Measurements from ENCODE around the gene KLHDC1. TPM values are rescaled to one million over a fixed set of nuclear protein-coding genes. Genes with fewer than 3 reads are reported as not detected.
A peak's percentile ranks its signal among the peaks of the same experiment; 100 is the strongest.
"Not testable (repeated sequence)": the region's sequence is repeated elsewhere in the genome, so short reads cannot be mapped to it uniquely, and the experiment has no call there.

Gene KLHDC1
- total RNA-seq, 6 experiments from 2014 or later: 0.97 to 1.6 (median 1.2) TPM

DNA sequence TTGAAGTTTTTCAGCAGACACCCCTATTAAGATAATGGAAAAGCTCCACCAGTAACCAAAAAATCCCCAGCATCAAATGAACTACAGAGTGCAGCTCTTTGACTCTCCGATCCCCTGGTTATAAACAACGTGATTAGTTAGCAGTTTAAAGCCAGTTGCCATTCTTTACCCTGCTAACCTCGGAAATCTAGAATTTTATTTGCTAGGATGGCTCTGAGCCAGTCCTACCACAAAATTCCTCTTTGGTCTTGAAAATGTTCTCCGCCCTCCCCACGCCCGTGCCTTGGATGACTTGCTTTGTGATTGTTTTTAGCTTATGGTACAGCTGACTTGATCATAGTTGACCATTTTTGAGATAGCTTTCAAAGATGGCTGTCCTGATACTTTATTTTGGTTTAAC, 76.3 kb downstream of the KLHDC1 start:
- Mint-ChIP-seq H3K27ac (peak overlapping the region; percentile 99), H3K27me3 (ENCODE audit: insufficient read depth) (peaks cover 8% of the 10 kb centered on the region; the same call in 1 of the 2 replicates), H3K36me3 (ENCODE audit: low read depth) (no peaks in the 10 kb centered on the region; the same call in 1 of the 2 replicates), H3K4me1 (ENCODE audit: low read depth) (peaks cover 39% of the 10 kb centered on the region), H3K4me3 (peak overlapping the region; percentile 99), H3K9me3 (no peaks in the 10 kb centered on the region)
- TF ChIP-seq, protein P1, sequence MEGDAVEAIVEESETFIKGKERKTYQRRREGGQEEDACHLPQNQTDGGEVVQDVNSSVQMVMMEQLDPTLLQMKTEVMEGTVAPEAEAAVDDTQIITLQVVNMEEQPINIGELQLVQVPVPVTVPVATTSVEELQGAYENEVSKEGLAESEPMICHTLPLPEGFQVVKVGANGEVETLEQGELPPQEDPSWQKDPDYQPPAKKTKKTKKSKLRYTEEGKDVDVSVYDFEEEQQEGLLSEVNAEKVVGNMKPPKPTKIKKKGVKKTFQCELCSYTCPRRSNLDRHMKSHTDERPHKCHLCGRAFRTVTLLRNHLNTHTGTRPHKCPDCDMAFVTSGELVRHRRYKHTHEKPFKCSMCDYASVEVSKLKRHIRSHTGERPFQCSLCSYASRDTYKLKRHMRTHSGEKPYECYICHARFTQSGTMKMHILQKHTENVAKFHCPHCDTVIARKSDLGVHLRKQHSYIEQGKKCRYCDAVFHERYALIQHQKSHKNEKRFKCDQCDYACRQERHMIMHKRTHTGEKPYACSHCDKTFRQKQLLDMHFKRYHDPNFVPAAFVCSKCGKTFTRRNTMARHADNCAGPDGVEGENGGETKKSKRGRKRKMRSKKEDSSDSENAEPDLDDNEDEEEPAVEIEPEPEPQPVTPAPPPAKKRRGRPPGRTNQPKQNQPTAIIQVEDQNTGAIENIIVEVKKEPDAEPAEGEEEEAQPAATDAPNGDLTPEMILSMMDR (IDR thresholded peaks at IDR 0.05): no peak
- peak; percentile 67 for DNase-seq

DNA sequence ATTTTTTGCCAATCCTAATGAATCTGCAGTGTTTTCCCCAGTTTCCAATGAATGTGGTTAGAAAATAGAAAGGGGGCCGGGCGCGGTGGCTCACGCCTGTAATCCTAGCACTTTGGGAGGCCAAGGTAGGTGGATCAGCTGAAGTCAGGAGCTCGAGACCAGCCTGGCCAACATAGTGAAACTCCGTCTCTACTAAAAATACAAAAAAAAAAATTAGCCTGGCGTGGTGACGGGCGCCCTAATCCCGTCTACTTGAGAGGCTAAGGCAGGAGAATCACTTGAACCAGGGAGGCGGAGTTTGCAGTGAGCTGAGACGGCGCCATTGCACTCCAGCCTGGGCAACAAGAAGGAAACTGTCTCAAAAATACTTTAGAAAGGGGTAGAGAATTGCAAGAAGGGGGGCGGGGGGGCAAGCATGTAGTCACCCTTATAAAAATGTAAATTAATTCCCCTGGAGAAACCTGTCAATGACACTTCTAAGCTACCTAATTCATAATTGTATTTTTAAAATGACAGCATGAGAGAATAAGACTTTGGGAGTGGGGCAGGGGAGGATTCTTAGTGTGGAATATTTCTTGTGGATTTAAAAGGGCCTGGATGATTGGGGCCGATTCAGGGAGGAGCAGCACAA, 76.8 kb downstream of the KLHDC1 start:
- Mint-ChIP-seq H3K27me3 (ENCODE audit: insufficient read depth) (peaks cover 8% of the 10 kb centered on the region; the same call in 1 of the 2 replicates), H3K36me3 (ENCODE audit: low read depth) (peaks cover 2% of the 10 kb centered on the region), H3K27ac (peak overlapping the region; percentile 99), H3K4me1 (ENCODE audit: low read depth) (peaks cover 45% of the 10 kb centered on the region), H3K9me3 (no peaks in the 10 kb centered on the region), H3K4me3 (peak overlapping the region; percentile 99)
- TF ChIP-seq, protein P1 (IDR thresholded peaks at IDR 0.05): no peak
- no peak for DNase-seq

DNA sequence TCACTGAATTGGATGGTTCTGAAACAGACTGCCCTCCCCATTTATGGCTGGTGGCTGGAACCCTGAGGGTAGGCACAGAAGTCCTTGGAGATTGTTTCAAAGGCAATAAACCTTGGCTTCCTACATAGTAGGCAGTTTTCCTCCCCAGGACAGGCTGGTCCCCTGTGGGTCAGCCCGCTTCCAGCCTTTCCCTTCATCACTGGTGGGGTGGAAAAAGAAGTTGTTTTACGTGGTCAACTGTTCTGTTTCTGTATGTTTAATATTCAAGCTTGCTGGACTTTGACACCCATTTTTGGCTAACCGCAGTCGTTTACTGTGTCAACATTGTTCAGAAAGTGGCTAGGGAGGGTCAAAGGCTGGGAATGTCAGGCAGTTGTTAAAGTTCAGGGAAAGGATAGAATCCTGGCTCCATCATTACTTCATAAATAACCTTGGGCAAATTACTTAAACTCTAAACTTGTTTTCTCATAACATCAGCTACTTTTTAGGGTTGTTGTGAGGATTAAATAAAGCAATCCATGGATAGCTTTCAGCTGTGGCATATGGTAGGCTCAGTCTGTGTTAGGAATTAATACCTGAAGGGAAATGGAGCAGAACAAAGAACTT, 77.4 kb downstream of the KLHDC1 start:
- H3K9me3 Mint-ChIP-seq: no peaks in the 10 kb centered on the region
- DNase-seq: no peak
- peaks cover 8% of the 10 kb centered on the region for H3K36me3 Mint-ChIP-seq (ENCODE audit: low read depth)
- H3K4me1 Mint-ChIP-seq (ENCODE audit: low read depth): peaks cover 45% of the 10 kb centered on the region
- peaks cover 8% of the 10 kb centered on the region; the same call in 1 of the 2 replicates for H3K27me3 Mint-ChIP-seq (ENCODE audit: insufficient read depth)
- TF ChIP-seq, protein P1 (IDR thresholded peaks at IDR 0.05): no peak
- H3K27ac Mint-ChIP-seq: peak overlapping the region; percentile 99
- H3K4me3 Mint-ChIP-seq: peak overlapping the region; percentile 99

DNA sequence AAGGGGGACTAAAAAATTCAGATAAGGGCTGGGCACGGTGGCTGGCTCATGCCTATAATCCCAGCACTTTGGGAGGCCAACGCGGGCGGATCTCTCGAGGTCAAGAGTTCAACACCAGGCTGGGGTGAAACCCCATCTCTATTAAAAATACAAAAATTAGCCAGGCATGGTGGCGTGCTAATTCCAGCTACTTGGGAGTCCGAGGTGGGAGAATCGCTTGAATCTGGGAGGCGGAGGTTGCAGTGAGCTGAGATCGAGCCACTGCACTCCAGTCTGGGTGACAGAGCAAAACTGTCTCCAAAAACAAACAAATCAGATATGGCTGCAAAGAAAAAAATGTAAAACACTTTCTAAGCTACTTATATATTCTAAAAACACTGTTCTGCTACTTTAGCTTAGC, 78.8 kb downstream of the KLHDC1 start:
- not testable (repeated sequence) for H3K4me3 Mint-ChIP-seq; H3K27me3 Mint-ChIP-seq (ENCODE audit: insufficient read depth); DNase-seq; H3K27ac Mint-ChIP-seq; H3K9me3 Mint-ChIP-seq
- Mint-ChIP-seq H3K4me1 (ENCODE audit: low read depth) (peaks cover 43% of the 10 kb centered on the region), H3K36me3 (ENCODE audit: low read depth) (peaks cover 14% of the 10 kb centered on the region)

DNA sequence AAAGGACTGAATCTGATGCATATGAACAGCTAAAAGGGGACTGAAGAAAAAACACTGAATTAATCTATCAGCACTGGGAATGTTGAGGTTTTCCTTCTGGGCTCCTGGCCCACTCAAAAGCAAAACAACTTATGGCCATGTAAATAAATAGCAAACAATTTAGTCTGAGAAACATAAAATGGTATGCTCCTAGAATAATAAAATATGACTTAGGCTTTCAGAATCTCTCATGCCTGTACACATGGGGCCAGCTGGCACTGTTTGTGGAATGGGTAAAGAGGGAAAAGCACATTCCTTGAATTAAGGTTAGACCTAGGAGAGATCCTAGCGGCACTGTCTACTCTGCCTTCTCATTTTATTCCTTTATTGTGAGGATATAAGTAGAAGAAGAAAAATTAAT, 81.2 kb downstream of the KLHDC1 start:
- Mint-ChIP-seq H3K27ac (peak overlapping the region; percentile 13; the same call in 1 of the 2 replicates), H3K36me3 (ENCODE audit: low read depth) (peaks cover 19% of the 10 kb centered on the region), H3K9me3 (no peaks in the 10 kb centered on the region), H3K27me3 (ENCODE audit: insufficient read depth) (peaks cover 2% of the 10 kb centered on the region; the same call in 1 of the 2 replicates), H3K4me1 (ENCODE audit: low read depth) (peaks cover 31% of the 10 kb centered on the region), H3K4me3 (no peak overlapping the region)
- peak; percentile 6 for DNase-seq
- TF ChIP-seq, protein P1 (IDR thresholded peaks at IDR 0.05): no peak

DNA sequence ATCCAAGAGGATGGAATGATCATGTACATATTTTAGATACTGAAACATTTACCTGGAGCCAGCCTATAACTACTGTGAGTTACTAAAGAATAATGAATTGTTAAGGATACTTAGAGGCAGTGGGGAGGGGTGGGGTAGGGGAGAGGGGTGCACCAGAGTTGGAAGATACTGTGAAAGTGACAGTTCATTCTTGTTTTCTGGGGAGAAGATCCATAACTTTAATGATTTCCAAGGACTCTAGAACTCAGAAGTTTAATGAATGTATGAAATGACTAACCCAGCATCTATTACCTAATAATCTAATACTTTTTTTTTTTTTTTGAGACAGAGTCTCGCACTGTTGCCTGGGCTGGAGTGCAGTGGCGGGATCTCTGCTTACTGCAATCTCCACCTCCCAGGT, 85.5 kb downstream of the KLHDC1 start:
- H3K9me3 Mint-ChIP-seq: no peaks in the 10 kb centered on the region
- 0 out of 2 replicates have a peak, but pooled peaks cover 6% of the 10 kb centered on the region for H3K4me1 Mint-ChIP-seq (ENCODE audit: low read depth)
- TF ChIP-seq, protein P1 (IDR thresholded peaks at IDR 0.05): no peak
- no peak overlapping the region for H3K27ac Mint-ChIP-seq
- H3K27me3 Mint-ChIP-seq (ENCODE audit: insufficient read depth): no peaks in the 10 kb centered on the region
- H3K4me3 Mint-ChIP-seq: no peak overlapping the region
- H3K36me3 Mint-ChIP-seq (ENCODE audit: low read depth): peaks cover 37% of the 10 kb centered on the region
- DNase-seq: no peak

- not testable (repeated sequence) for H3K4me3 Mint-ChIP-seq; DNase-seq; H3K4me1 Mint-ChIP-seq (ENCODE audit: low read depth); H3K27me3 Mint-ChIP-seq (ENCODE audit: insufficient read depth); H3K9me3 Mint-ChIP-seq; H3K27ac Mint-ChIP-seq
- peaks cover 25% of the 10 kb centered on the region for H3K36me3 Mint-ChIP-seq (ENCODE audit: low read depth)
Observed at GRCh38 chr14:49781040-49781439, 88.1 kb downstream of the KLHDC1 start.
